A673 (cell line): Measurements from ENCODE around the gene NAT14. TPM values are rescaled to one million over a fixed set of nuclear protein-coding genes. Genes with fewer than 3 reads are reported as not detected.

Source experiments
- BruUV-seq: library from RNA; stranded (reverse); fragments of 400-500 nt; replicated peaks from 2 replicates; lab custom pipeline; 2021; lab: Mats Ljungman, UMichigan
- CTCF ChIA-PET: fragments of 300-600 bp; sonication (Branson Sonifier 250); formaldehyde crosslinking; loops from one replicate; lab custom pipeline; 2022; ENCODE audit warnings: antibody characterized with exemption; lab: Charles Lee
- POLR2A ChIA-PET: fragments of 300-600 bp; sonication (Branson Sonifier 250); formaldehyde crosslinking; loops from one replicate; lab custom pipeline; 2022; ENCODE audit warnings: antibody characterized with exemption; ENCODE audit not compliant: low non-redundant PET; lab: Charles Lee
- DNase-seq: peaks from one replicate; pipeline ENCODE4 v3.0.0-alpha.2; 2015; ENCODE audit warnings: low spot score
- H3K27ac ChIP-seq: fragments of 200-600 bp; sonication (generic); 2 replicates; pipeline ENCODE4 v1.5.1; 2016; ENCODE audit warnings: mixed run types, low read depth, mild to moderate bottlenecking, mixed read lengths, antibody characterized with exemption, low read length; ENCODE audit not compliant: poor library complexity, severe bottlenecking
- H3K27me3 ChIP-seq: fragments of 200-600 bp; sonication (generic); replicated peaks from 2 replicates; pipeline ENCODE4 v1.6.1; 2017; ENCODE audit warnings: mixed run types, low read depth, mild to moderate bottlenecking, mixed read lengths, antibody characterized with exemption, low read length; ENCODE audit not compliant: insufficient read depth, poor library complexity
- H3K36me3 ChIP-seq: fragments of 200-600 bp; sonication (generic); 2 replicates; pipeline ENCODE4 v1.6.1; 2016; ENCODE audit warnings: mixed run types, mild to moderate bottlenecking, mixed read lengths, antibody characterized with exemption, low read length; ENCODE audit not compliant: insufficient read depth, poor library complexity, severe bottlenecking
- H3K4me1 ChIP-seq: fragments of 200-600 bp; sonication (generic); 2 replicates; pipeline ENCODE4 v1.6.1; 2017; ENCODE audit warnings: mixed run types, mild to moderate bottlenecking, mixed read lengths, antibody characterized with exemption, low read length; ENCODE audit not compliant: insufficient read depth, poor library complexity, severe bottlenecking
- H3K4me3 ChIP-seq: fragments of 200-600 bp; sonication (generic); 2 replicates; pipeline ENCODE4 v1.5.1; 2016; ENCODE audit warnings: low read depth, mixed run types, mild to moderate bottlenecking, mixed read lengths, low read length; ENCODE audit not compliant: poor library complexity, severe bottlenecking
- H3K9me3 ChIP-seq: fragments of 200-600 bp; sonication (generic); 2 replicates; pipeline ENCODE4 v1.6.1; 2016; ENCODE audit warnings: mixed run types, low read depth, mild to moderate bottlenecking, mixed read lengths, antibody characterized with exemption, low read length; ENCODE audit not compliant: poor library complexity, severe bottlenecking
- EZH2 ChIP-seq: fragments of 200-600 bp; sonication (generic); IDR thresholded peaks from 2 replicates; pipeline ENCODE4 v1.6.1; 2017; ENCODE audit warnings: borderline replicate concordance, low read depth, mild to moderate bottlenecking, mixed read lengths, antibody characterized with exemption, low read length; ENCODE audit not compliant: poor library complexity, severe bottlenecking
- intact Hi-C: fragments of 100-400 bp; cut with micrococcal nuclease; formaldehyde crosslinking; loops from one replicate; pipeline ENCODE4 v1.10.0; 2022; ENCODE audit not compliant: unreplicated experiment
- total RNA-seq: library from RNA; stranded (reverse); gene quantifications from 2 replicates; pipeline ENCODE4 v1.2.3, GENCODE V29; 2021
- TF ChIP-seq, protein P1 (sequence below): fragments of 300-800, 200-600 bp; sonication (generic); conservative IDR thresholded peaks from 2 replicates; pipeline ENCODE4 v1.5.1; 2017; ENCODE audit warnings: low read depth, mild to moderate bottlenecking, antibody characterized with exemption, low read length, moderate library complexity, mixed read lengths

NAT14 gene
- total RNA-seq, 1 experiment from 2014 or later = 55.1 TPM

DNA sequence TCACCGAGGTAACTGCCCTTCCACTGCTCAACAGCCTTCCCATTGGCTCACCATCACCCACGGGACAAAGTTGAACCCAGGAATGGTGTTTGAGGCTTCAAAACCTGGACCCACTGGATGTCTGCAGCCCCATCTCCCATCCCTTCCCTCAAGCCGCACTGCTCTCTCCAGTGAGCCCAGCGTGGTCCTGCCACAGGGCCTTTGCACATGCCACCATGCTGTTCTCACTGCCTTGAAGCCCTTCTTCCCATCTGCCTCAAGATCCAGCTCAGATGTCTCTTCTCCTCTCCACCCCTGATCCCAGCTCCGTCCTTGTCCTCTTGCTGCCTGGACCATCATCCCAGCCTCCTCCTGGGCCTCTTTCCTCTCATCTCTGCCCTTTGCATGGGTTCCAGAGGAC, 45.9 kb upstream of the NAT14 start:
- H3K27me3 ChIP-seq = peaks cover 35% of the 10 kb centered on the region
- no peaks in the 10 kb centered on the region for H3K36me3 ChIP-seq
- TF ChIP-seq EZH2 = no peak
- TF ChIP-seq, protein P1, sequence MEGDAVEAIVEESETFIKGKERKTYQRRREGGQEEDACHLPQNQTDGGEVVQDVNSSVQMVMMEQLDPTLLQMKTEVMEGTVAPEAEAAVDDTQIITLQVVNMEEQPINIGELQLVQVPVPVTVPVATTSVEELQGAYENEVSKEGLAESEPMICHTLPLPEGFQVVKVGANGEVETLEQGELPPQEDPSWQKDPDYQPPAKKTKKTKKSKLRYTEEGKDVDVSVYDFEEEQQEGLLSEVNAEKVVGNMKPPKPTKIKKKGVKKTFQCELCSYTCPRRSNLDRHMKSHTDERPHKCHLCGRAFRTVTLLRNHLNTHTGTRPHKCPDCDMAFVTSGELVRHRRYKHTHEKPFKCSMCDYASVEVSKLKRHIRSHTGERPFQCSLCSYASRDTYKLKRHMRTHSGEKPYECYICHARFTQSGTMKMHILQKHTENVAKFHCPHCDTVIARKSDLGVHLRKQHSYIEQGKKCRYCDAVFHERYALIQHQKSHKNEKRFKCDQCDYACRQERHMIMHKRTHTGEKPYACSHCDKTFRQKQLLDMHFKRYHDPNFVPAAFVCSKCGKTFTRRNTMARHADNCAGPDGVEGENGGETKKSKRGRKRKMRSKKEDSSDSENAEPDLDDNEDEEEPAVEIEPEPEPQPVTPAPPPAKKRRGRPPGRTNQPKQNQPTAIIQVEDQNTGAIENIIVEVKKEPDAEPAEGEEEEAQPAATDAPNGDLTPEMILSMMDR = no peak
- no TSS peak for BruUV-seq
- H3K4me3 ChIP-seq = no peak overlapping the region
- DNase-seq = no peak
- H3K27ac ChIP-seq = no peak overlapping the region
- ChIA-PET POLR2A (no interaction called here), CTCF (no interaction called here)
- peaks cover 20% of the 10 kb centered on the region for H3K4me1 ChIP-seq
- H3K9me3 ChIP-seq = no peaks in the 10 kb centered on the region
- intact Hi-C loops = no loop called here

DNA sequence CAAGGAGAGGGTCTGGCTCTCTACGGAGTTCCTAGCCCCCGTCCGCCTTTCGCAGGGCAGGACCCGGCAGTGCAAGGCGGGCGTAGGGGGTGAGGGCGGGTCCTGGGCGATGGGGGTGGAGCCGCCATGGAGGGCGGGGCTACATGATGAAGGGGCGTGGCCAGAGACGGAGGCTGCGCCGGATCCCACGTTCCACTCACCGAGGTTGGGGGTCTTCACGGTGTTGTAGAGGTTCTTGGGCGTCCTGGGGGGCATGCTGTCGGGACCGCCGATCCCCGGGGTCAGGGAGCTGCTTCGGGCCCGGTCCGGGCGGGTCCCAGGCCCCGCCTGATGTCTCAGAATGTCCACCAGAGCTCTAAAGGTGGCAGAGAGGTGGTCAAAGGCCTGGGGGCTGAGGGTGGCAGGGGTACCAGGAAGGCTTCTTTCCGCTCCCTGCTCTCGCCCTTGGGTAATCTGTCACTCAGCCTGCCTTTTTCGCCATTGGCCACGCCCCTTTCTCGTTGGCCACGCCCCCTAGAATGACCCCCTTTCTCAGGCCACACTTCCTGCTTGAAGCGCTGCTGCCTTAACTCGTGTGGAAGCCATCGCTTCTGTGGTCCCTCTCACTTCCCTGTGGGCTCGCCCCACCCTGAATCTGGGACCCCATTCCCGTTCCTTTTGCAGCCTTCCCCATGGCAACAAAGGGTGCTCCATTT, 44.4 kb upstream of the NAT14 start:
- no TSS peak for BruUV-seq
- peaks cover 20% of the 10 kb centered on the region for H3K4me1 ChIP-seq
- peak overlapping the region; percentile 20 for H3K4me3 ChIP-seq
- intact Hi-C loops = no loop called here
- H3K36me3 ChIP-seq = no peaks in the 10 kb centered on the region
- no peak for TF ChIP-seq EZH2
- TF ChIP-seq, protein P1 = no peak
- H3K27ac ChIP-seq = no peak overlapping the region
- no peaks in the 10 kb centered on the region for H3K9me3 ChIP-seq
- peaks cover 45% of the 10 kb centered on the region for H3K27me3 ChIP-seq
- no peak for DNase-seq
- ChIA-PET POLR2A (no interaction called here), CTCF (no interaction called here)

DNA sequence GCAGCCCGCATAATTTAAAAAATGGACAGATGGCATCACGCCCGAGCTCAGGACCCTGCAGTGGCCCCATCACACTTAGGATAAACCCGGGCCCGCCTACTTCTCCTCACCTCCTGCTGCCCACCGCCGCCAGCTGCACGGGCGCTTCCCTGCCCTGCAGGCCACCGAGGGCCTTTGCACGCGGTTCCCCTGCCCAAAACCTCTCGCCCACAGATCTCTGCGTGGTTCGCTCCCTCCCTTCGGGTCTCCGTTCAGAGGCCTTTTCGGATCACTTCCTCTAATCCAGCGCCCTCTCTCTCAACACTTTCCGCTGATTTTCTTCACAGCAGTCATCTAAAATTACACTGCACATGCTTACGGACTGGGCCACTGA, 43.7 kb upstream of the NAT14 start:
- peaks cover 20% of the 10 kb centered on the region for H3K4me1 ChIP-seq
- no peak overlapping the region for H3K27ac ChIP-seq
- intact Hi-C loops = no loop called here
- no peak overlapping the region for H3K4me3 ChIP-seq
- no peaks in the 10 kb centered on the region for H3K36me3 ChIP-seq
- peaks cover 49% of the 10 kb centered on the region for H3K27me3 ChIP-seq
- TF ChIP-seq EZH2 = no peak
- TF ChIP-seq, protein P1 = no peak
- CTCF ChIA-PET = no interaction called here
- POLR2A ChIA-PET = no interaction called here
- no TSS peak for BruUV-seq
- H3K9me3 ChIP-seq = no peaks in the 10 kb centered on the region
- DNase-seq = no peak
